H9 (cell line): ENCODE data around the gene SCLY. TPM values are rescaled to one million over a fixed set of nuclear protein-coding genes. Genes with fewer than 3 reads are reported as not detected.
"Not testable (repeated sequence)": the region's sequence is repeated elsewhere in the genome, so short reads cannot be mapped to it uniquely, and the experiment has no call there.

Experiments used
- DNase-seq: peaks from one replicate; pipeline ENCODE4 v3.0.0-alpha.2; 2017
- H2AFZ ChIP-seq: one replicate; pipeline ENCODE4 v1.6.1; 2013; ENCODE audit warnings: mild to moderate bottlenecking, low read length, control low read depth, moderate library complexity
- H2AK5ac ChIP-seq: 2 replicates; pipeline ENCODE4 v1.6.1; 2013; ENCODE audit warnings: low read length, control low read depth, mixed read lengths; ENCODE audit not compliant: insufficient read length
- H2BK120ac ChIP-seq: one replicate; pipeline ENCODE4 v1.6.1; 2013; ENCODE audit warnings: low read depth, mild to moderate bottlenecking, low read length, control low read depth, inconsistent platforms; ENCODE audit not compliant: poor library complexity, severe bottlenecking
- H2BK12ac ChIP-seq: 2 replicates; pipeline ENCODE4 v1.6.1; 2013; ENCODE audit warnings: low read length, control low read depth, mixed read lengths, low read depth; ENCODE audit not compliant: insufficient read length
- H2BK15ac ChIP-seq: 2 replicates; pipeline ENCODE4 v1.6.1; 2013; ENCODE audit warnings: low read depth, low read length, control low read depth
- H2BK20ac ChIP-seq: one replicate; pipeline ENCODE4 v1.6.1; 2013; ENCODE audit warnings: low read depth, mild to moderate bottlenecking, low read length, control low read depth, inconsistent platforms; ENCODE audit not compliant: poor library complexity, severe bottlenecking
- H2BK5ac ChIP-seq: 2 replicates; pipeline ENCODE4 v1.6.1; 2013; ENCODE audit warnings: low read length, control low read depth, mixed read lengths; ENCODE audit not compliant: insufficient read length
- H3K14ac ChIP-seq: 2 replicates; pipeline ENCODE4 v1.6.1; 2013; ENCODE audit warnings: low read length, control low read depth; ENCODE audit not compliant: insufficient read depth
- H3K18ac ChIP-seq: 2 replicates; pipeline ENCODE4 v1.6.1; 2013; ENCODE audit warnings: low read depth, mild to moderate bottlenecking, mixed read lengths, low read length, control low read depth; ENCODE audit not compliant: insufficient read length
- H3K23ac ChIP-seq: 2 replicates; pipeline ENCODE4 v1.6.1; 2013; ENCODE audit warnings: low read length, control low read depth, mixed read lengths, low read depth; ENCODE audit not compliant: insufficient read length
- H3K23me2 ChIP-seq: 2 replicates; pipeline ENCODE4 v1.6.1; 2013; ENCODE audit warnings: low read depth, mild to moderate bottlenecking, mixed read lengths, low read length, control low read depth; ENCODE audit not compliant: insufficient read length, poor library complexity, severe bottlenecking
- H3K27ac ChIP-seq: 2 replicates; pipeline ENCODE4 v1.5.1; 2013; ENCODE audit warnings: low read length, control low read depth, mixed read lengths, low read depth; ENCODE audit not compliant: insufficient read length
- H3K27me3 ChIP-seq: 2 replicates; pipeline ENCODE4 v1.6.1; 2013; ENCODE audit warnings: low read length, control low read depth, inconsistent platforms; ENCODE audit not compliant: insufficient read depth
- H3K4ac ChIP-seq: 2 replicates; pipeline ENCODE4 v1.6.1; 2013; ENCODE audit warnings: low read depth, mild to moderate bottlenecking, control low read depth, inconsistent platforms, low read length, moderate library complexity
- H3K4me1 ChIP-seq: 2 replicates; pipeline ENCODE4 v1.6.1; 2013; ENCODE audit warnings: low read length, control low read depth, inconsistent platforms; ENCODE audit not compliant: insufficient read depth
- H3K4me2 ChIP-seq: 2 replicates; pipeline ENCODE4 v1.6.1; 2013; ENCODE audit warnings: low read length, control low read depth, mixed read lengths; ENCODE audit not compliant: insufficient read length, insufficient read depth
- H3K56ac ChIP-seq: 2 replicates; pipeline ENCODE4 v1.6.1; 2013; ENCODE audit warnings: low read depth, mild to moderate bottlenecking, mixed read lengths, low read length, control low read depth; ENCODE audit not compliant: insufficient read length
- H3K79me1 ChIP-seq: 2 replicates; pipeline ENCODE4 v1.6.1; 2013; ENCODE audit warnings: low read depth, mild to moderate bottlenecking, moderate library complexity, low read length, control low read depth, inconsistent platforms; ENCODE audit not compliant: insufficient read depth, poor library complexity, severe bottlenecking
- H3K79me2 ChIP-seq: 2 replicates; pipeline ENCODE4 v1.6.1; 2013; ENCODE audit warnings: low read length, control low read depth, inconsistent platforms; ENCODE audit not compliant: insufficient read depth
- H3K9ac ChIP-seq: 2 replicates; pipeline ENCODE4 v1.6.1; 2013; ENCODE audit warnings: low read length, control low read depth, mixed read lengths; ENCODE audit not compliant: insufficient read length; ENCODE audit errors: extremely low read depth
- H3K9me3 ChIP-seq: one replicate; pipeline ENCODE4 v1.6.1; 2013; ENCODE audit warnings: low read depth, low read length, inconsistent platforms; ENCODE audit not compliant: control insufficient read depth
- H3T11ph ChIP-seq: one replicate; pipeline ENCODE4 v1.6.1; 2013; ENCODE audit warnings: mild to moderate bottlenecking, low read length, control low read depth, inconsistent platforms
- H4K20me1 ChIP-seq: one replicate; pipeline ENCODE4 v1.6.1; 2013; ENCODE audit not compliant: control insufficient read depth, insufficient read length, insufficient read depth
- H4K5ac ChIP-seq: 2 replicates; pipeline ENCODE4 v1.6.1; 2013; ENCODE audit warnings: low read depth, mild to moderate bottlenecking, mixed read lengths, low read length, control low read depth; ENCODE audit not compliant: insufficient read length
- H4K8ac ChIP-seq: replicated peaks from 2 replicates; pipeline ENCODE4 v1.6.1; 2013; ENCODE audit warnings: low read length, control low read depth, mixed read lengths, low read depth; ENCODE audit not compliant: insufficient read length
- H4K91ac ChIP-seq: 2 replicates; pipeline ENCODE4 v1.6.1; 2013; ENCODE audit warnings: low read depth, mild to moderate bottlenecking, moderate library complexity, mixed read lengths, low read length, control low read depth; ENCODE audit not compliant: insufficient read length
- H3K27ac Mint-ChIP-seq, 3 experiments: 2 replicates in 2 of 3; 3 replicates in 1 of 3; pipeline ENCODE4 v1.8.0; 2020 to 2021; ENCODE audit warnings: mixed read lengths in 3 of 3, mild to moderate bottlenecking in 1 of 3, moderate library complexity in 1 of 3
- H3K27me3 Mint-ChIP-seq: 2 replicates; pipeline ENCODE4 v1.8.0; 2021; ENCODE audit warnings: low read depth, mild to moderate bottlenecking, moderate library complexity, mixed read lengths
- H3K36me3 Mint-ChIP-seq, 3 experiments: 2 replicates in 2 of 3; 3 replicates in 1 of 3; pipeline ENCODE4 v1.8.0; 2020 to 2021; ENCODE audit warnings: low read depth in 3 of 3, mixed read lengths in 3 of 3; ENCODE audit not compliant: insufficient read depth in 1 of 3
- H3K4me1 Mint-ChIP-seq, 2 experiments: 2 replicates each; pipeline ENCODE4 v1.8.0; 2020; ENCODE audit warnings: mixed read lengths in 2 of 2
- H3K4me3 Mint-ChIP-seq, 2 experiments: 2 replicates in 1 of 2; 3 replicates in 1 of 2; pipeline ENCODE4 v1.8.0; 2020 to 2021; ENCODE audit warnings: mild to moderate bottlenecking in 2 of 2, mixed read lengths in 2 of 2, moderate library complexity in 1 of 2
- H3K9me3 Mint-ChIP-seq, 2 experiments: 2 replicates in 1 of 2; 3 replicates in 1 of 2; pipeline ENCODE4 v1.8.0; 2020; ENCODE audit warnings: mild to moderate bottlenecking in 2 of 2, mixed read lengths in 2 of 2, moderate library complexity in 1 of 2
- WGBS: extraction: QIAGEN DNeasy Blood & Tissue Kit; methylation state at CpG from one replicate; pipeline ENCODE4 v1.1.7; 2013; ENCODE audit warnings: missing lambda C conversion rate, low lambda C conversion rate, mixed read lengths; ENCODE audit not compliant: insufficient read length; ENCODE audit errors: extremely low coverage; 5-methylcytosine and 5-hydroxymethylcytosine counted together
- total RNA-seq: library from RNA; stranded (reverse); gene quantifications from 2 replicates; pipeline ENCODE4 v1.2.1, GENCODE V29; 2021
- TF ChIP-seq, protein P1 (sequence below): fragments of 200-600 bp; sonication (generic); conservative IDR thresholded peaks from 3 replicates; pipeline ENCODE4 v1.8.0; 2021; ENCODE audit warnings: antibody characterized with exemption, mild to moderate bottlenecking

Gene SCLY
- total RNA-seq, 1 experiment from 2014 or later, result 55.3 TPM

DNA sequence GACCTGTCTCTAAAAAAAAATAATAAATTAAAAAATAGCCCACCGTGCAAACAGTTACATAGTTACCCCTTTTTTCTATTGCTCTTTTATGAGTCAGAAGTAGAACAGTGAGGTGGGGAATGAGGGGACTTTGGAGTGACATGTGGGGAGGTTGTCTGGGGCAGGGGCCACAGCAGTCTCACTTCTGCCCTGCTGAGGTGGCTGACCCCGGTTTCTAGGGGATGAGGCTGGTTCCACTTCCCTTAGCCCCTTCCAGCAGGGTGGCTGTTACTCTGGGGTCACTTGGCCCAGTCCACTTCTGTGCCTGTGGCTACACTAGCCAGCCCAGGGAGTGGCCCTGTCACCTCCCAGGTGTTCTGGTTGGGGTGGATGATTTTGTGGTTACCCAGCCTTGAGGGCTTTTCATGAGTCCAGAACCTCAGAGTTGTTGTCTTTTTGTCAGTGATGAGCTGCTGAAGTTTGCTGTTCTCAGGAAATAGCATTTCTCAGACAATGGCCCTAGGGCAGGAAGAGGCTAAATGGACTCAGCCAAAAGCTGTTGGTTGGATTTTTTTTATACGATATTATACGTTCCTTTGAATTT, 28.0 kb upstream of the SCLY start:
- no peaks in the 10 kb centered on the region for H4K20me1 ChIP-seq
- H3K27ac Mint-ChIP-seq, result no peak overlapping the region
- H3K23me2 ChIP-seq, result no peaks in the 10 kb centered on the region
- peaks cover 16 to 57% (median 34%) of the 10 kb centered on the region in 3 experiments; a peak in 6 of 7 replicates for H3K36me3 Mint-ChIP-seq
- no peak overlapping the region for H3K18ac ChIP-seq
- WGBS, result no CpG with 5 or more reads among the region's 4 CpGs
- H4K5ac ChIP-seq, result no peak overlapping the region
- TF ChIP-seq, protein P1, sequence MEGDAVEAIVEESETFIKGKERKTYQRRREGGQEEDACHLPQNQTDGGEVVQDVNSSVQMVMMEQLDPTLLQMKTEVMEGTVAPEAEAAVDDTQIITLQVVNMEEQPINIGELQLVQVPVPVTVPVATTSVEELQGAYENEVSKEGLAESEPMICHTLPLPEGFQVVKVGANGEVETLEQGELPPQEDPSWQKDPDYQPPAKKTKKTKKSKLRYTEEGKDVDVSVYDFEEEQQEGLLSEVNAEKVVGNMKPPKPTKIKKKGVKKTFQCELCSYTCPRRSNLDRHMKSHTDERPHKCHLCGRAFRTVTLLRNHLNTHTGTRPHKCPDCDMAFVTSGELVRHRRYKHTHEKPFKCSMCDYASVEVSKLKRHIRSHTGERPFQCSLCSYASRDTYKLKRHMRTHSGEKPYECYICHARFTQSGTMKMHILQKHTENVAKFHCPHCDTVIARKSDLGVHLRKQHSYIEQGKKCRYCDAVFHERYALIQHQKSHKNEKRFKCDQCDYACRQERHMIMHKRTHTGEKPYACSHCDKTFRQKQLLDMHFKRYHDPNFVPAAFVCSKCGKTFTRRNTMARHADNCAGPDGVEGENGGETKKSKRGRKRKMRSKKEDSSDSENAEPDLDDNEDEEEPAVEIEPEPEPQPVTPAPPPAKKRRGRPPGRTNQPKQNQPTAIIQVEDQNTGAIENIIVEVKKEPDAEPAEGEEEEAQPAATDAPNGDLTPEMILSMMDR, result no peak
- no peaks in the 10 kb centered on the region; the same call in 1 of the 2 replicates for H3K4me1 ChIP-seq
- no peaks in the 10 kb centered on the region for H3K27me3 ChIP-seq
- H3K79me2 ChIP-seq, result no peaks in the 10 kb centered on the region
- no peaks in the 10 kb centered on the region for H3K27me3 Mint-ChIP-seq
- H3K14ac ChIP-seq, result no peak overlapping the region
- H4K8ac ChIP-seq, result no peak overlapping the region
- no peak overlapping the region for H3K23ac ChIP-seq
- no peak overlapping the region for H3K4me3 Mint-ChIP-seq
- H3K27ac ChIP-seq, result no peak overlapping the region
- no peak for DNase-seq
- no peak overlapping the region for H3T11ph ChIP-seq
- H2BK120ac ChIP-seq, result no peak overlapping the region
- no peaks in the 10 kb centered on the region for H3K9me3 ChIP-seq
- H3K4me2 ChIP-seq, result no peak overlapping the region
- no peak overlapping the region for H4K91ac ChIP-seq
- H3K4me1 Mint-ChIP-seq, result peaks cover 6% of the 10 kb centered on the region in 2 experiments
- H2BK5ac ChIP-seq, result no peak overlapping the region
- no peak overlapping the region for H3K4ac ChIP-seq
- H3K56ac ChIP-seq, result no peak overlapping the region
- no peak overlapping the region for H2AK5ac ChIP-seq
- no peaks in the 10 kb centered on the region for H3K79me1 ChIP-seq
- no peak overlapping the region for H2BK15ac ChIP-seq
- no peak overlapping the region for H2BK20ac ChIP-seq
- H3K9ac ChIP-seq, result no peak overlapping the region
- H2AFZ ChIP-seq, result no peak overlapping the region
- H3K9me3 Mint-ChIP-seq, result no peaks in the 10 kb centered on the region
- H2BK12ac ChIP-seq, result no peak overlapping the region

DNA sequence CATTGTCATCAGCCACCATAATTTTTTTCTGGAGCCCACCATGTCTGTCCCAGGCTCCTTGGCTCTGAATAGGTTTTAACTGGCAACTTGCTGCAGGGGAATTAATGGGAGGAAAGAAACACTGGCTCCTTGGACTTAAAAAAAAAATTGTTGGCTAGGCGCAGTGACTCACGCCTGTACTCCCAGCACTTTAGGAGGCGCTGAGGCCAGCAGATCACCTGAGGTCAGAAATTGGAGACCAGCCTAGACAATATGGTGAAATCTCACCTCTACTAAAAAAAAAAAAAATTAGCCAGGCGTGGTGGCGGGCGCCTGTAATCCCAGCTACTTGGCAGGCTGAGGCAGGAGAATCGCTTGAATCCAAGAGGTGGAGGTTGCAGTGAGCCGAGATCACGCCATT, 26.8 kb upstream of the SCLY start:
- H2BK12ac ChIP-seq, H2BK5ac ChIP-seq: not testable (repeated sequence)
- H3K36me3 Mint-ChIP-seq, result peaks cover 21 to 65% (median 40%) of the 10 kb centered on the region in 3 experiments; a peak in 6 of 7 replicates

More for the DNA sequence above, 26.8 kb upstream of the SCLY start:
- not testable (repeated sequence) for H3K9me3 ChIP-seq, H3T11ph ChIP-seq, H4K5ac ChIP-seq, H2AFZ ChIP-seq, H4K20me1 ChIP-seq, H3K27me3 ChIP-seq, DNase-seq, H3K9ac ChIP-seq, H3K4me2 ChIP-seq, H3K18ac ChIP-seq, H3K27ac Mint-ChIP-seq, H3K4me3 Mint-ChIP-seq, H3K4me1 Mint-ChIP-seq, H2BK20ac ChIP-seq, H2AK5ac ChIP-seq, H3K79me2 ChIP-seq, H3K56ac ChIP-seq, H2BK120ac ChIP-seq, H3K4me1 ChIP-seq, H3K27me3 Mint-ChIP-seq, H3K79me1 ChIP-seq, H3K14ac ChIP-seq, H2BK15ac ChIP-seq, H4K91ac ChIP-seq, H3K9me3 Mint-ChIP-seq, H3K23me2 ChIP-seq, H4K8ac ChIP-seq, H3K23ac ChIP-seq, H3K4ac ChIP-seq, H3K27ac ChIP-seq
- no CpG with 5 or more reads among the region's 9 CpGs for WGBS
